Subcutaneous adipose tissue (tissue), 4 donors: ENCODE results near the gene BOLL. TPM values are rescaled to one million over a fixed set of nuclear protein-coding genes. Genes with fewer than 3 reads are reported as not detected.

ENCODE experiments used
- total RNA-seq, 4 donors: library from RNA; depleted of rRNA; stranded (reverse); fragments of >200 nt; gene quantifications; one replicate each; pipeline ENCODE4 v1.1.0, GENCODE V29; 2016
- TF ChIP-seq, protein P1 (sequence below): fragments of 450-650 bp; IDR thresholded peaks from one replicate; pipeline ENCODE4 v1.5.1; 2016; ENCODE audit warnings: low read depth, mild to moderate bottlenecking, control low read depth, antibody characterized with exemption, moderate library complexity

The BOLL gene, protein sequence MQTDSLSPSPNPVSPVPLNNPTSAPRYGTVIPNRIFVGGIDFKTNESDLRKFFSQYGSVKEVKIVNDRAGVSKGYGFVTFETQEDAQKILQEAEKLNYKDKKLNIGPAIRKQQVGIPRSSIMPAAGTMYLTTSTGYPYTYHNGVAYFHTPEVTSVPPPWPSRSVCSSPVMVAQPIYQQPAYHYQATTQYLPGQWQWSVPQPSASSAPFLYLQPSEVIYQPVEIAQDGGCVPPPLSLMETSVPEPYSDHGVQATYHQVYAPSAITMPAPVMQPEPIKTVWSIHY
- total RNA-seq = not detected

DNA sequence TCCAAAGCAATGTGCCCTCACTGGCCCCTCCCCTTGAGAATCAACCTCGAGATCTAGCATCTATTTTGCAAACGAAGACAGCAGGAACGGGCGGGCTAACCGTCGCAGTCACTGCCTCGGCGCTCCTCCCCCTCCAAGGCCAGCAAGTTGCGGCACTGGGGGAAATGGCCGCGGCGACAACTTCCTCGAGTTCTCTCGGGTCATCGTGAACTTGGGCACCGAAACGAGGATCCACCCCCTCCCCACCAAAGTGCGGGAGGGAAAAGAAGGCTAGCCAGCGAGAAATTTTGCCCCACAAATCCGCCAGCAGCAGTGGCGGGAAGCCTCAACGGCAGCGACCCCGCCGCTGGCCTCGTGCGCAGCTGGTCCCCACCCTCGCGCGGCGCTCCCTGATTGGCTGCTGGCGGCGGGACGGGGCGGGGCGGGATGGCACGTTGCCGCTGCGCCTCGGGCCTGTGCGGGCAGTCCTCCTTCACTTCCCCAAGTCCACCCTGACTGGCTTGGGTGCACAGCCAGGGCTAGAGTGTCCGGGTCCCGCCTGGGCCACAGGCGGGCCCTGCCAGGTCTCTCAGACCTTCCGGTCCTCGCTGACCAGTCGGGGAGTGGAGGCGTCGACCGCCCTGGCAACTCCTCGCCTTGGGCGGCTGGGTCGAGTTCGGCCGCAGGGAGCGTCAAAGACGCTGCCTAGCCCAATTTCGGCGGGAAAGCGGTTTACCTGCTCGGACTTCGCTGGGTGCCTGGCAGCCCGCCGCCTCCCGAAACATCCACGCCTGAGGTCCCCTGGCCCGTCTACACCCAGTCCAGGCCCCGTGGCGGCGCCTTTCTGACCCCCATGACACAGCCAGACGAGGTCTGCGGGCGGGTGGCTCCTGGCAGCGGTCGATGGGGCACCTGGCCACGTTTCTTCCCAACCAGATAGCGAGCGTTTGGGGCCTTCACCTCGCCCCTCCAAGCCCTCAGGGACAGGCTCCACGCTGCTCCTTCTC lies at the start of gene BOLL:
Gene BOLL, minus strand, starts transcription at position 364 of the 986 bp plus-strand sequence. CDS start 3,469 bp downstream, outside the sequence.
- TF ChIP-seq, protein P1, sequence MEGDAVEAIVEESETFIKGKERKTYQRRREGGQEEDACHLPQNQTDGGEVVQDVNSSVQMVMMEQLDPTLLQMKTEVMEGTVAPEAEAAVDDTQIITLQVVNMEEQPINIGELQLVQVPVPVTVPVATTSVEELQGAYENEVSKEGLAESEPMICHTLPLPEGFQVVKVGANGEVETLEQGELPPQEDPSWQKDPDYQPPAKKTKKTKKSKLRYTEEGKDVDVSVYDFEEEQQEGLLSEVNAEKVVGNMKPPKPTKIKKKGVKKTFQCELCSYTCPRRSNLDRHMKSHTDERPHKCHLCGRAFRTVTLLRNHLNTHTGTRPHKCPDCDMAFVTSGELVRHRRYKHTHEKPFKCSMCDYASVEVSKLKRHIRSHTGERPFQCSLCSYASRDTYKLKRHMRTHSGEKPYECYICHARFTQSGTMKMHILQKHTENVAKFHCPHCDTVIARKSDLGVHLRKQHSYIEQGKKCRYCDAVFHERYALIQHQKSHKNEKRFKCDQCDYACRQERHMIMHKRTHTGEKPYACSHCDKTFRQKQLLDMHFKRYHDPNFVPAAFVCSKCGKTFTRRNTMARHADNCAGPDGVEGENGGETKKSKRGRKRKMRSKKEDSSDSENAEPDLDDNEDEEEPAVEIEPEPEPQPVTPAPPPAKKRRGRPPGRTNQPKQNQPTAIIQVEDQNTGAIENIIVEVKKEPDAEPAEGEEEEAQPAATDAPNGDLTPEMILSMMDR = no peak

DNA sequence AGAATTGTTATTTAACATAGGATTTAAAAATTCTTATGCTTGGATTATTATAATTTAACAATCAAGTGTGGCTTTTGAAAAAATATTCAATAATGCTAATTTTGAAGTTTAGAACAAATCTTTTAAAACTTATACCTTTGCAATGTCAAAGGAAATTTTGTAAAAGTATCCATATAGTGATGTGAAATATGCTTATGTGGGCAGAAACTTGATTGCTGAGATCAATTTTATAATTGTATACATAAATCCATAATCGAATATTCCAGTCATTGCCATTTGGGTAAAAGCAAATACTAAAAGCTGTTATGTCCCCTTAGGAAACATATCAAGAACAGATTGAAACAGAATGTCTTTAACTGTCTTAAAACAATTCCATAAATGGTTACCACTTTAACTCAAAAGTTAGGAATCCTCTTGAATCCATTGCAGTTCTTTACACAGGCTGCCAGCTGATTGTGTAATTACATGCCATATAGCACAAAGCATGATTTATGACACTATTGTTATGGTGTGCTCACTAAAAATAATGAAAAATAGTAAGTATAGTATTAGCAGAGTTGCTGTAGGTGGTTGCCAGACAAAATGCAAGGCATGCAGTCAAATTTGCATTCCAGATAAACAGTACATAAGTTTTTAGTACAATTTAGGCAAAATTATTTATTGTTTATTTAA lies 43.5 kb upstream of the BOLL start:
- TF ChIP-seq, protein P1 = no peak

DNA sequence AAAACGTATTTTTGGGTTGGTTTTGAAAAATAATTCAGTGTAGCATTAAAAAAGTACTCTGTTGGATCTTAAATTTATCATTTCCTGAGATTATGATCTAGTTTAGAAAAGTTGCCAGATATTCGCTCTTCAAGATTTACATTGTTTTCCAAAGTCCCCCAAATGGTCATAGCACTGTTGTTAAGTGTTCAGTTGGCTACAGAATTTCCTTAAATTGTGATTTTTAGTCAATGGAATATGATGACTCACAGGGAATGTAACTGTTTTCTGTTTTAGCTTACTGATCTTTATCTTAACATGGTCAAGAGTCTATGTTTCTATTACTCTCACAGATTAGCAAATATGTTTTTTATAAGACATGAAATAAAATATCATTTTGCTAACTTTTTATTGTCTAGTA lies 42.5 kb upstream of the BOLL start:
- TF ChIP-seq, protein P1 = no peak

DNA sequence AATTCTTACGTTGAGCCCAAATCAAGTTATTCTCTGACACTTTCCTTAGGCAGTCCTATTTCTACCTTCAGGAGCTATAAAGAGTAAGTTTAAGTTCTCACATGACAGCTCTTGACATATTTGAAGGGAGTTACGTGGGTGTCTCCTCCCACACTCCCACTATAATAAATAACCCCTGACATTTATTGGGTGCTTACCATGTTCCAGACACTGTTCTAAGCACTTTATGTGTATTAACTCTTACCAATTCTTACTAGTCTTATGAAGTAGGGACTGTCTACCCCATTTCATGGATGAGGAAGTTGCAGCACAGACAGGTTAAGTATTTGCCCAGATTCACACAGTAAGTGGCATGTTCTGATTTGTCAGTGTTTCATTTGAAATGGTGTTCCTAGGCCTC lies 37.2 kb upstream of the BOLL start:
- TF ChIP-seq, protein P1 = no peak

DNA sequence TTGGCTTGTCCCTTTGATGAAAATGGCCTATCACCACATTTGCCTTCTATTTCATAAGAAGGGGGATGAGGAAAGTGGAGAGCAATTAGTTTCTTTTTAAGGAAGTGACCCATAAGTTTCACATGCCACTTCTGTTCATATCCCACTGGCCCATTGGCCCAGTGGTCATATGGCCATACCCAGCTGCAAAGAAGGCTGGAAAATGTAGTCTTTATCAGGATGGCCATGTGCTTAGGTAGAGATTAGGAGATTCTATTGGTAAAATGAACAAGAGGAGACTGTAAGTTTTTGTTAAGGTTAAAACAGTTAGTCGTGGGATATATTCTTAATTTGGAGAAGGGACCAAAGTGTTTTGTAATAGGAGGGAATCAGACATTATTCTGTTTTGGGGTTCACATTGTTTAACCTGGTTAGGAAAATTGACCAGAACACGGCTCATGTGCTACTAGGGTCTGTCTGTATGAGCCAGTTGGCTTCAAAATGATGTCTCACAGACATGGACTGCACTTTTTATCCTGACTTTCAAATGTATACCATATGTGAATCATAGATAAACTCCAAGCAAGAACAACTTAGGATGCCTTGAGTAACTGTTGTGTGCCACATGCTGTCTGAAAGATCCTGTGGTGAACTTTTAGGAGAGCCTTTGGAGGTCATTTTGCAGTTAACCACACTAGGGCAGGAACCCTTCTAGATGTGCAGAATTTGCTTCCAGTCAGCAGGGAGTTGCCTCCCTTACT lies 36.6 kb upstream of the BOLL start:
- TF ChIP-seq, protein P1 = no peak

DNA sequence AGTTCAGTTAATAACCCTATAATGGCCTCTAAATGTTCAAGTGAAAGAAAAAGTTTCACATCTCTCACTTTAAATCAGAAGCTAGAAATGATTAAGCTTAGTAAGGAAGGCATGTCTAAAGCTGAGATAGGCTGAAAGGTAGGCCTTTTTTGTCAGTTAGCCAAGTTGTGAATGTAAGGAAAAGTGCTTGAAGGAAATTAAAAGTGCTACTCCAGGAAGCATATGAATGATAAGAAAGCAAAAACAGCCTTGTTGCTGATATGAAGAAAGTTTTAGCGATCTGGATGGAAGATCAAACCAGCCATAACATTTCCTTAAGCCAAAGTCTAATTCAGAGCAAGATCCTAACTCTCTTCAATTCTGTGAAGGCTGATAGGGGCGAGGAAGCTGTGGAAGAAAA lies 29.4 kb upstream of the BOLL start:
- TF ChIP-seq, protein P1 = no peak
